Adrenal gland (tissue), 12 donors: ENCODE data around the gene HDHD5. TPM values are rescaled to one million over a fixed set of nuclear protein-coding genes. Genes with fewer than 3 reads are reported as not detected.

ENCODE experiments used
- DNase-seq, 7 donors: peaks; one replicate each; pipeline ENCODE4 v3.0.0-alpha.2; 2019 to 2020
- H3K27ac ChIP-seq, 5 donors: fragments of 200-600 bp; sonication (generic) in 4 of 5; 1 replicate in 3 of 5; 2 replicates in 2 of 5; pipeline versions ENCODE4 v1.5.1 to v1.8.0; 2016 to 2020; ENCODE audit warnings: mild to moderate bottlenecking in 1 of 5
- H3K27me3 ChIP-seq: fragments of 200-600 bp; 2 replicates; pipeline ENCODE4 v1.8.0; 2021
- H3K36me3 ChIP-seq, 2 donors: fragments of 200-600 bp; replicated peaks in 1 of 2; 1 replicate in 1 of 2; 2 replicates in 1 of 2; pipeline versions ENCODE4 v1.5.1 to v1.8.0; 2018 to 2022
- H3K4me1 ChIP-seq, 2 donors: fragments of 200-600 bp; replicated peaks in 1 of 2; 1 replicate in 1 of 2; 2 replicates in 1 of 2; pipeline versions ENCODE4 v1.5.1 to v1.8.0; 2018 to 2021
- H3K4me3 ChIP-seq, 4 donors: fragments of 200-600 bp; sonication (generic) in 3 of 4; one replicate each; pipeline ENCODE4 v1.5.1; 2016 to 2018
- H3K9me3 ChIP-seq, 3 donors: fragments of 200-600 bp; sonication (generic) in 1 of 3; replicated peaks in 1 of 3; 1 replicate in 2 of 3; 2 replicates in 1 of 3; pipeline versions ENCODE4 v1.5.1 to v1.8.0; 2016 to 2021
- CTCF ChIP-seq, 6 experiments: fragments of 450-650 bp in 4 of 6; fragments of 200-600 bp in 2 of 6; sonication (generic) in 1 of 6; IDR thresholded peaks; 1 replicate in 5 of 6; 2 replicates in 1 of 6; pipeline versions ENCODE4 v1.5.1 to v1.8.0; 2016 to 2021; ENCODE audit warnings: antibody characterized with exemption in 6 of 6, mild to moderate bottlenecking in 2 of 6, moderate library complexity in 1 of 6
- POLR2A ChIP-seq, 2 donors: fragments of 450-650 bp; IDR thresholded peaks; one replicate each; pipeline ENCODE4 v1.6.1; 2017; ENCODE audit warnings: antibody characterized with exemption in 2 of 2, mild to moderate bottlenecking in 2 of 2, moderate library complexity in 1 of 2
- WGBS, 4 donors: extraction: QIAGEN DNeasy Blood & Tissue Kit in 2 of 4; methylation state at CpG; one replicate each; pipeline versions ENCODE4 v1.1.5 to v1.1.7; 2013 to 2017; 5-methylcytosine and 5-hydroxymethylcytosine counted together
- intact Hi-C, 2 donors: fragments of 100-400 bp; cut with DNase I; formaldehyde crosslinking; loops; one replicate each; pipeline versions ENCODE4 v1.14.1 to v1.15.0; 2022 to 2023
- polyA plus RNA-seq, 3 donors: library from polyadenylated mRNA; stranded (reverse); fragments of 200-250 nt in 2 of 3; fragments of 350-450 nt in 1 of 3; fragmentation: Illumina TruSeq in 1 of 3; extraction: RNeasy Lipid Tissue Mini Kit (QIAGEN cat#74804) in 1 of 3; gene quantifications; one replicate each; pipeline ENCODE4 v1.2.3, GENCODE V29; 2013 to 2014
- total RNA-seq, 9 donors: library from RNA; depleted of rRNA in 4 of 9; stranded (reverse); fragments of >200 nt in 4 of 9; fragments of 120-200 nt in 1 of 9; fragmentation: NEBNext Ultra II Directional in 1 of 9; extraction: Animal tissue kit (Norgen Biotek cat#: 25700) in 1 of 9; gene quantifications; one replicate each; pipeline versions ENCODE4 v1.1.0 to v1.2.4, GENCODE V29; 2013 to 2023
- donor health status: healthy with polysubstance abuse.
- donor health status: Bipolar disorder and iron deficiency.
- donor health status: DM: yes; HTN: yes; CAD: no.
- donor health status: DM: no; HTN: no; CAD: no.
- donor health status: DM: no; HTN: no; CAD: no.
- donor health status: DM: yes; HTN: yes; CAD: no.

The HDHD5 gene
- total and polyA plus RNA-seq, 12 donors = 21.9 to 60.8 (median 43.2) TPM

- TF ChIP-seq POLR2A (IDR thresholded peaks at IDR 0.05) (no peak), CTCF (IDR thresholded peaks at IDR 0.05) (no peak)
- no peaks in the 10 kb centered on the region for H3K9me3 ChIP-seq
- no peak for DNase-seq
- no peaks in the 10 kb centered on the region for H3K36me3 ChIP-seq
- intact Hi-C loops = loop anchor here in 1 of 2 donors (5.0 kb wide), 1 partner anchor 40 kb away; the partner anchor contains the start of gene TMEM121B
- H3K4me1 ChIP-seq = peaks cover 13 to 23% of the 10 kb centered on the region in 2 donors
- no peaks in the 10 kb centered on the region for H3K27me3 ChIP-seq
- no peak overlapping the region for H3K27ac ChIP-seq
- 91 to 96% (median 95%) methylated on average over 3 of the region's 3 CpGs for WGBS, 4 donors
- no peak overlapping the region for H3K4me3 ChIP-seq
Observed at GRCh38 chr22:17161991-17162390, 2.9 kb upstream of the HDHD5 start.

- Histone ChIP-seq H3K9me3 (no peaks in the 10 kb centered on the region), H3K4me3 (peak overlapping the region; percentile 28 to 79 (median 61)), H3K27ac (peak overlapping the region in 4 of 5 donors; percentile 81 to 96 (median 92)), H3K36me3 (no peaks in the 10 kb centered on the region), H3K4me1 (peaks cover 13 to 31% of the 10 kb centered on the region in 2 donors), H3K27me3 (no peaks in the 10 kb centered on the region)
- intact Hi-C loops = loop anchor here in 1 of 2 donors (10.0 kb wide), 1 partner anchor 75 kb away; the partner anchor contains the start of gene IL17RA
- TF ChIP-seq POLR2A (IDR thresholded peaks at IDR 0.05) (no peak), CTCF (IDR thresholded peaks at IDR 0.05) (no peak)
- WGBS, 4 donors = 2 to 11% (median 9%) methylated on average over 14 to 35 of the region's 35 CpGs
- peak; percentile 47 to 74 (median 55) for DNase-seq
Observed at GRCh38 chr22:17159504-17159951, 451 bp upstream of the HDHD5 start.

GRCh38 chr22:17158176-17158567 lies 905 bp downstream of the HDHD5 start:
- no peaks in the 10 kb centered on the region for H3K27me3 ChIP-seq
- TF ChIP-seq CTCF (IDR thresholded peaks at IDR 0.05) = no peak
- H3K4me3 ChIP-seq = peak overlapping the region in 3 of 4 donors; percentile 60 to 79 (median 62)
- intact Hi-C loops = loop anchor here in 1 of 2 donors (10.0 kb wide), 1 partner anchor 73 kb away; the partner anchor contains the start of gene IL17RA
- WGBS, 4 donors = 30 to 36% (median 35%) methylated on average over 17 of the region's 17 CpGs
- H3K9me3 ChIP-seq = no peaks in the 10 kb centered on the region
- H3K4me1 ChIP-seq = peaks cover 13 to 31% of the 10 kb centered on the region in 2 donors
- H3K27ac ChIP-seq = peak overlapping the region; percentile 81 to 96 (median 91)
- no peaks in the 10 kb centered on the region for H3K36me3 ChIP-seq
- no peak for DNase-seq

- H3K9me3 ChIP-seq = no peaks in the 10 kb centered on the region
- H3K27ac ChIP-seq = peak overlapping the region in 1 of 5 donors; percentile 96
- TF ChIP-seq POLR2A (IDR thresholded peaks at IDR 0.05) (no peak), CTCF (IDR thresholded peaks at IDR 0.05) (no peak)
- no peaks in the 10 kb centered on the region for H3K27me3 ChIP-seq
- DNase-seq = no peak
- H3K36me3 ChIP-seq = no peaks in the 10 kb centered on the region
- peak overlapping the region in 1 of 4 donors; percentile 79 for H3K4me3 ChIP-seq
- intact Hi-C loops = loop anchor here in 1 of 2 donors (10.0 kb wide), 1 partner anchor 73 kb away; the partner anchor contains the start of gene IL17RA
- H3K4me1 ChIP-seq = peaks cover 17 to 36% of the 10 kb centered on the region in 2 donors
- 84 to 89% (median 86%) methylated on average over 3 of the region's 3 CpGs for WGBS, 4 donors
Observed at GRCh38 chr22:17157714-17158113, 1.4 kb downstream of the HDHD5 start.
